Stimulated activated CD4-positive, alpha-beta T cell treated with anti-CD3 and anti-CD28 coated beads, Interleukin-4, amount 100 ng/mL, for 4 hours (primary cell): ENCODE data around the gene KIF11.
"Not testable (repeated sequence)": the region's sequence is repeated elsewhere in the genome, so short reads cannot be mapped to it uniquely, and the experiment has no call there.

Source experiments
- DNase-seq, 2 experiments: peaks; one replicate each; pipeline ENCODE4 v3.0.0-alpha.2; 2020

The KIF11 gene

GRCh38 chr10:92592761-92593618, at the start of gene KIF11:
Gene KIF11 (plus strand): TSS chr10:92593130. CDS start chr10:92593376, 246 bp downstream.
- DNase-seq: peak; percentile 95

- DNase-seq: no peak
Observed at GRCh38 chr10:92544296-92544695, 48.6 kb upstream of the KIF11 start.

GRCh38 chr10:92545556-92545955, 47.4 kb upstream of the KIF11 start:
- DNase-seq: no peak

DNA sequence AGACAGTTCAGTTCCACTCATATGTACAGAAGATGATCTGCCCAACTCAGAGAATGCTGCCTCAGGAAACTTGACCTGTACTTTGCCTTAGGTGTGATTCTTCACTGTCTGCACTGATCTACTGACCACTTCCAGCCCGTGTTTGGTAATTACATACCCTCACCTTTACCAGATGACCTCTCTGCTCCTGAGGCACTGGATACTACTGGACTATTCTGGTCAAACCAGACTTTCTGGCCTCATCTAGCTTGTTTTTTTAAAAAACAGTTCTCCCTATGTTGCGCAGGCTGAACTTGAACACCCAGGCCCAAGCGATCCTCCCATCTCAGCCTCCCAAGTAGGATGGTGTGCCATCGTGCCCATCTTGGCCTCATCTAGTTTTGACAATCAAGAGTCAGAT, 45.3 kb upstream of the KIF11 start:
- no peak for DNase-seq

- no peak for DNase-seq
Observed at GRCh38 chr10:92550924-92551323, 42.0 kb upstream of the KIF11 start.

GRCh38 chr10:92552310-92552709, 40.6 kb upstream of the KIF11 start:
- no peak for DNase-seq

GRCh38 chr10:92553959-92554358, 39.0 kb upstream of the KIF11 start:
- no peak for DNase-seq

DNA sequence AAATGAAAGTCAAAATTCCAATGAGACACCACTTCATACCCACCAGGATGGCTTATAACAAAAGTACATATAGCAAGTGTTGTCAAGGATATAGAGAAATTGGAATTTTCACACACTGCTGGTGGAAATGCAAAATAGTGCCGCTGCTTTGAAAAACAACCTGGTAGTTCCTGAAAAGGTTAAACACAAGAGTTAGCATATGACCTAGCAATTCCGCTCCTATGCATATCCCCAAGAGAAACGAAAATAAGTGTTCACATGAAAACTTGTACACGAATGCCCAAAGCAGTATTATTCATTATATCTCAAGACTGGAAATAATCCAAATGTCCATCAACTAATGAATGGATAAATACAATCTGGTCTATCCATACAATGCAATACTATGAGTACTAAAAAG, 33.9 kb upstream of the KIF11 start:
- DNase-seq: no peak

GRCh38 chr10:92562424-92562823, 30.5 kb upstream of the KIF11 start:
- no peak for DNase-seq

DNA sequence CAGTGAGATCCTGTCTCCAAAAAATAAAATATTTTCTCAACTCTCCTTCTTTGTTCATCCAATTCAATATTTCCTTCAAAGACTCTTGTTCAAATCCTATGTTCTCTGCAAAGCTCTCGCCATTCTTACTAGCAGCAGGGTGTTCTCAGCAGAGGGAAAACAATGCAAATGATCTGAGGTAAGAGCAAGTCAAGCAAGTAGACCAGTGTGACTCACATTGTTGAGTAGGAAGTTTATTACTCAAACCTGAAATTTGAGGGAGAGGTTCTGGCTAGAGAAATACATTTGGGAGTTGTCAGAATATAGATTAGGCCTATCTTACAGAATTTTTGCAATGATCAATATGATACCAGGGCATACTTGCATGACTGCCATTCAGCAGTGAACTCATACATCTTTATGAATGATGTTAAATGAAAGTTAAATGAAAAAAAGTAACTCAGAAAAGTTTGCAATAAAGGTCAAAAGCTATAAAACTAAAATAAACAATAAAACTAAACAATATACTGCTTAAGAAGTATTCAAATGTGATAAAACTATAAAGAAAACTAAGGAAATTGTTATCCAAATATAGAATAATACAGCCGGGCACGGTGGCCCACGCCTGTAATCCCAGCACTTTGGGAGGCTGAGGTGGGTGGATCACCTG, 24.9 kb upstream of the KIF11 start:
- no peak for DNase-seq

DNA sequence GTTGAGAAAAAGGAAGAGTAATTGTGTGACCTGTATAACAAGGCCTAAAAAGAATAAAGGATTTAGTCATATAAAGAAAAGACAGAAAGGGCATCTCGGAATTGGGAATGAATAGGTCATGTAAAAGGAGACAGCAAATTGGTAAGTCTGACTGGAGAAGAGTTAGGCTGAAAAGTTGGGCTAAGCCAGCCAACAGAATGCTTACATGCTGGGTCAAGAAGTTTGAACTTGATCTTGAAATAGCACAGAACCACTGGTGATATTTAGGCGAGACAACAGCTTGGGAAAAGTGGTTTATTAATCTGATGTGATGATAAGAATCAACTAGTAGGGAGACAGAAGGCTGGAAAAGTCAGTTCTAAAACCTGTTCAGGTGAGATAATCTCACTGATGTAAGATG, 23.9 kb upstream of the KIF11 start:
- DNase-seq: no peak

GRCh38 chr10:92569663-92570062, 23.3 kb upstream of the KIF11 start:
- DNase-seq: not testable (repeated sequence)

DNA sequence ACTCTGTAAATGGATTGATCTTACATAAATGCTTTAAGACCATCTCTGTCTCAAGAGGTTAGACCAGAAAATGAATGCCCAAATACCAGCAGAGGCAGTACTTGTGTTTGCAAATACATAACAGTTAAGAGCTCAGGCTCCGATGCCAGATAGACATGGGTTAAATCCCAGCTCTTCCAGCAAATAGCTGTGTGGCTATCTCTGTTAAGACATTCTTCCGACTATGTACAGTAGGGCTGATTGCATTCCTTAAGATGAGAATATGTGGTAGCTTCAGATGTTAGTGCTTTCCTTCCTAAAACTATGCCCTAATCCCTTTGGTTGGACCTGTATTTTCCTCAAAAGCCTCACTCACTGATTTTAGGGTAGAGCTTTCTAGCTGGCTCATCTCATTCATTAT, 21.3 kb upstream of the KIF11 start:
- DNase-seq: no peak

- DNase-seq: no peak
Observed at GRCh38 chr10:92572362-92573090, 20.4 kb upstream of the KIF11 start.

DNA sequence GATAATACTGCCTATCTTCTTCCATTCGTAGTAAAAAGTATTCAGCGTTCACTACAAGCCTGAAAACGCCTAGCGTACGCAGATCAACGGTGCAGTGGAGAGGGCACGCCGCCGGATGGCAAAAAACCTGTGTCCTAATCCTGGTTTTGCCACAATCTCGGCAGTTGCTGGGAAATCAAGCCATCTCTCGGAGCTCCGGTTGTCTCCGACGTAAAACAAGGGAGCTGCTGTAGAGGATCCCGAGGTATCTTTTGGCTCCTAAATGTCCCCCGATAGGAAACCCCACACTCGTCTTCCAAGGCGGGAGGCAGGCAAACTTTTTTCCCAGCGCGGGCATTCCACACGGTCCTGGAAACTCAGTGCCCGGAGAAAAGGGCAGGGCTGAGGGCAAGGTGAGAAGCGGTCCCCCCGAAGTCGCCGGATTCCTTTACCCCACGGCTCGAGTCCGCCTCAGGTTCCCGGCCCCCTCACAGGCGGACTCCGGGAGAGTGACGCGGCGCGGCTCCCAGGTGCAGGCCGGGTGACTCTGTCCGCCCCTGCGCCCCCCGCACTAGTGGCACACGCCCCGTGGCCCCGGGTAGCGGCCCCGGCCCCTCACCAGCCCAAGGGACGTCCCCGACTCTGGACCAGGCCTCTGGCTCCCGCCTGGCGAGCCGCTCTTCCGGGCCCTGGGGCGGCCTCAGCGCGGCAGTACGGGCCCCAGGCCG, 19.7 kb upstream of the KIF11 start:
- peak; percentile 12 to 29 for DNase-seq

DNA sequence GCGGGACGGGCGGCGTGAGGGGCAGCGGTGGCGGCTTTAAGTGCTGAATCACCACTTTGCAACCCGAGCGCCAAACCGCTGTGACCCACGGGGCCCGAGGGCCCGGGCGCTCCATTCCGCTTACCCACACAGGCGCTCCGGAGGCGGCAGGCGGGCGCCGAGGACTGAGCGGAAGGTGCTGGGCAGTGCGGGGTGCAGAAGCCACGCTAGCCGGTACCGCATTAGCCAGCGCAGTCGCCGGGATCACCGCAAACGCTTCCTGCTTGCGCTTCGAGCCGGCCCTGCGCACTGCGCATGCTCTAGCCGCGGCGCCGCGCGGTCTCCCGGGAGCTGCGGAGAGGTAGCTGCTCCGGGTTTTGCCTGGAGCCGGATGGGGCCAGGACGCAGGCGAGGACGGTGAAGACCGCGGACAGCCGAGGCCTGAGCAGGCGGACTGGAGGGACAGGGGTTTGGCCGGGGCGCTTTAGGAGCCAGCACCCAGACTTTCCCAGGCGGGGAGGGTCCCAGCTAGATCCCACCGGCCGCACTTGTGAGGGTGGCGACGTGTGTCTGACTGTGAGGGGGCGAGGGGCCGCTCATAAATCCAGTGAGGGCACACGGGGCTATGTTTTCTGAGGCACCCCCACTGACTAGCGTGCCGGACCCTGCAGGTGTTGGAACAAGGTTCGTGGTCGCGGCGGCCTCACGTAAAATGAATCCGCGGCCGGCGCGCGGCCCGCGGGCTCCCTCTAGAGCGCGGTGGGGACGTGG, 19.0 kb upstream of the KIF11 start, which contains the start of gene IDE:
Gene IDE, minus strand, starts transcription at position 296 of the 750 bp plus-strand sequence. Its CDS starts 74 bp downstream, at position 222.
- DNase-seq: peak; percentile 77 to 80

DNA sequence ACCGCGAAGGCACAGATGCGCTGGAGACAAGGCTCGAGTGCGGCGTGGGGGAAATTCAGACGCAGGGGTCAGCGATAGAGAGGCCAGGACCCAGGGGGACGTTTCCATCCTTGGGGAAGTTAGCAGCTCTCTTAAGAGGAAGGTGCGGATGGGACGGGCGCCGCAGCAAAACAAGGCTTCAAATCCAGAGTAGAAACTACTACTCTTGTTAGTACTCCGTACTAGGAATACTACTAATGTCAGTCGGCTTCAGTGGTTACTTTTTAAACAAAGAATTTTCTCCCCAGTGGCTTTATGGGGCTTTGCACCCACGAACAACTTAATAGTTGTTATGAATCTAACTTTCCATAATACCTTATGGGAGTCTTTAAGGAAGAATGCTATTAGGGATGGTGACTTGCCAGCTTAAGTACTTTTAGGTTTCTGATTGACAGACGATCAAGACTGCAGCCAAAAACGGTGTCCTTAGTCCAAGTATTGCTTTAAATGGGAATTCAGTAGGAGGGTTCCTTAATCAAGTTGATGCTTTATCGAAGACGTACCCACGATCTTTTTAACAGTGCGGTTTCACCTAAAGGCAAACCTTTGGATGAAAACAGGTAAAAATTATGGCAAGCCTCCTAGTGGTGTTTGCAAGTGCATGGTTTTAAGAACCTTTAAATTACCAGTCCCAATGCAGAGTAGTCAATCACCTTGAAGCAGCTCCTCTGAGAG, 18.2 kb upstream of the KIF11 start:
- no peak for DNase-seq

DNA sequence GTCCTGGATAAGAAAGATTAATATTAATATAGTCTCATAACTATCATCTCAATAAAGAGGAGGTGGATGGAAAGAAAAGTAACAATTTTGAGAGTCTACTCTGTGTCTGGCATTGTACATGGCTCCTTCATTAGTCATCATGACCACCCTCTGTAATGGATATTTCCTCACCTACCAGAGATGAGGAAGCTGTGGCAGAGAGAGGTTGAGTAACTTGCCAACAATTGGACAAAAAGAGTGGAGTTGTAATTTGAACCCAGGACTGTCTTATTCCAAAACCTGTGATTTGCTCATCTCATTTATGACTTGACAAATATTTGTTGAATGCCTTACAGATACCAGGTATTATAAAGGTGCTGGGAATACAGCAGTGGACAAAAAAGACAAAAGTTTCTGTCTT, 17.0 kb upstream of the KIF11 start:
- no peak for DNase-seq

DNA sequence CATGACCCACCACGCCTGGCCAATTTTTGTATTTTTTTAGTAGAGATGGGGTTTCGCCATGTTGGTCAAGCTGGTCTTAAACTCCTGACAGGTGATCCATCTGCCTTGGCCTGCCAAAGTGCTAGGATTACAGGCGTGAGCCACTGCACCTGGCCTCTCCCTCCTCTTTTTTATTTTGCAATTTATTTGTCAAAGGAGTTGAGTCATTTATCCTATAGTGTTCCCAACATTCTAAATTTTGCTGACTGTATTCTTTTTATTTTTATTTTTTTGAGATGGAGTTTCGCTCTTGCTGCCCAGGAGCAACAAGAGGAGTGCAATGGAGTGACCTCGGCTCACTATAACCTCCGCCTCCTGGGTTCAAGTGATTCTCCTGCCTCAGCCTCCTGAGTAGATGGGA, 10.6 kb upstream of the KIF11 start:
- not testable (repeated sequence) for DNase-seq

DNA sequence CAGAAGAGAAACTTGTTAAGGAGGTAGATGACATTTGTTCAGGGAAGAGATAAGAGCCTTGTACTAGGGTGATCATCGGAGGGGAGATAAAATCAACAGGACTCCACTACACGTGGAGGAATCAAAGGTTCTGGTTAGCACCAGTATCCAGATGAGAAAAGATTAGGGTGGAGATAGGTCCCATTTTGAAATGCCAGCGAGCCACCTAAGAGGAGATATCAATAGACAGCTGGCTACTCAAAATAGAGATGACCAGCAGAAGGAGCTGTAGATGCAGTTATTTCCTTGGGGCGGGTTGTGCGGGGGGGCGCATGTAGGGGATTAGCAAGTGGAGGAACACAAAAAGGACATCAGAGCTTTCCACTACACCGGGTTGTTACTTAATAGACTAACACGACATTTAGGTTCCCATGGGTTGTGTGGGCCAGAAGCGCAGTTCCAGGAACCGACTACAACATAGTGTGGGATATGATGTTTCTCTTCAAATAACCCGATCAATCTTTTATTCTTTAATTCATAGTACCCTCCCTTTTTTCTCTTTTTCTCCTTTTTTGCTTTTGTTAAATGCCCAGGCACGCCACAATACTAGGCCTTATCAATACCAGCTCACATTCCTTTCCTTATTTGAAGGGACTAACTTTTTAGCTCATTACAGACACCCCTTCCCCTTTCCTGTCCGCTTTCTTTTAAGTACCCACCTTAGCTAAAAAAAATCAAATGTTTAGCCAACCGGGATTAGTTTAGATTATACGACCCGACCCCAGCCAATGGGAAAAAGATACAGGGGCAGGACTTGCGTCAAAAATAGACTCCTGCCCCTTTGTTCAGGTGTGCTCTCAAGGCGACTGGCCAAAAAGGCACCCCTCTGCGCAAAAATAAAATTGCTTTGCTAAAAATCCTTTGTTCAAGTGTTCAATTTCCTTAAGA, 2.0 kb upstream of the KIF11 start:
- DNase-seq: no peak
